GM18873 (cell line): ENCODE results near the gene ARHGAP30.
A peak's percentile ranks its signal among the peaks of the same experiment; 100 is the strongest.
"Not testable (repeated sequence)": the region's sequence is repeated elsewhere in the genome, so short reads cannot be mapped to it uniquely, and the experiment has no call there.

ENCODE experiments used
- ATAC-seq: cut with Tn5 transposase; IDR thresholded peaks from one replicate; pipeline ENCODE4 v1.9.1; 2021; ENCODE audit warnings: mild to moderate bottlenecking, moderate library complexity, moderate number of reproducible peaks; ENCODE audit not compliant: unreplicated experiment, low FRiP score

Gene ARHGAP30

GRCh38 chr1:161071886-161072371 lies 2.2 kb upstream of the ARHGAP30 start:
- ATAC-seq, result no peak

GRCh38 chr1:161070761-161071160 lies 1.1 kb upstream of the ARHGAP30 start:
- no peak for ATAC-seq

- no peak for ATAC-seq
These were observed 450 bp downstream of the ARHGAP30 start for GRCh38 chr1:161069241-161069640.

- peak; percentile 29 for ATAC-seq
These were observed 1.1 kb downstream of the ARHGAP30 start for GRCh38 chr1:161068306-161069234.

- ATAC-seq, result no peak
These were observed 3.0 kb downstream of the ARHGAP30 start for GRCh38 chr1:161066694-161067093.

GRCh38 chr1:161065681-161066080 lies 4.0 kb downstream of the ARHGAP30 start:
- not testable (repeated sequence) for ATAC-seq

GRCh38 chr1:161063936-161064335 lies 5.8 kb downstream of the ARHGAP30 start:
- ATAC-seq, result not testable (repeated sequence)

GRCh38 chr1:161061419-161061818 lies 8.3 kb downstream of the ARHGAP30 start:
- ATAC-seq, result no peak

- ATAC-seq, result no peak
These were observed 10.4 kb downstream of the ARHGAP30 start for GRCh38 chr1:161059293-161059692.

- no peak for ATAC-seq
These were observed 14.9 kb downstream of the ARHGAP30 start for GRCh38 chr1:161054805-161055204.

GRCh38 chr1:161054232-161054631 lies 15.5 kb downstream of the ARHGAP30 start:
- no peak for ATAC-seq

- ATAC-seq, result no peak
These were observed 16.8 kb downstream of the ARHGAP30 start for GRCh38 chr1:161052899-161053298.

GRCh38 chr1:161051219-161051618 lies 18.5 kb downstream of the ARHGAP30 start:
- no peak for ATAC-seq

- ATAC-seq, result no peak
These were observed 20.6 kb downstream of the ARHGAP30 start for GRCh38 chr1:161048949-161049722.

GRCh38 chr1:161047436-161048420 lies 22.0 kb downstream of the ARHGAP30 start:
- no peak for ATAC-seq

GRCh38 chr1:161046605-161047228 lies 23.0 kb downstream of the ARHGAP30 start:
- peak; percentile 37 for ATAC-seq

- ATAC-seq, result peak; percentile 50
These were observed 23.7 kb downstream of the ARHGAP30 start, which contains the start of gene USF1 for GRCh38 chr1:161045736-161046604. USF1 (minus strand) TSS chr1:161045977; CDS start chr1:161043275, 2,702 bp downstream.

- ATAC-seq, result peak; percentile 3
These were observed 24.6 kb downstream of the ARHGAP30 start for GRCh38 chr1:161044908-161045735.
